ENCODE data around the gene SIGLEC6.
A peak's percentile ranks its signal among the peaks of the same experiment; 100 is the strongest.

The SIGLEC6 gene

DNA sequence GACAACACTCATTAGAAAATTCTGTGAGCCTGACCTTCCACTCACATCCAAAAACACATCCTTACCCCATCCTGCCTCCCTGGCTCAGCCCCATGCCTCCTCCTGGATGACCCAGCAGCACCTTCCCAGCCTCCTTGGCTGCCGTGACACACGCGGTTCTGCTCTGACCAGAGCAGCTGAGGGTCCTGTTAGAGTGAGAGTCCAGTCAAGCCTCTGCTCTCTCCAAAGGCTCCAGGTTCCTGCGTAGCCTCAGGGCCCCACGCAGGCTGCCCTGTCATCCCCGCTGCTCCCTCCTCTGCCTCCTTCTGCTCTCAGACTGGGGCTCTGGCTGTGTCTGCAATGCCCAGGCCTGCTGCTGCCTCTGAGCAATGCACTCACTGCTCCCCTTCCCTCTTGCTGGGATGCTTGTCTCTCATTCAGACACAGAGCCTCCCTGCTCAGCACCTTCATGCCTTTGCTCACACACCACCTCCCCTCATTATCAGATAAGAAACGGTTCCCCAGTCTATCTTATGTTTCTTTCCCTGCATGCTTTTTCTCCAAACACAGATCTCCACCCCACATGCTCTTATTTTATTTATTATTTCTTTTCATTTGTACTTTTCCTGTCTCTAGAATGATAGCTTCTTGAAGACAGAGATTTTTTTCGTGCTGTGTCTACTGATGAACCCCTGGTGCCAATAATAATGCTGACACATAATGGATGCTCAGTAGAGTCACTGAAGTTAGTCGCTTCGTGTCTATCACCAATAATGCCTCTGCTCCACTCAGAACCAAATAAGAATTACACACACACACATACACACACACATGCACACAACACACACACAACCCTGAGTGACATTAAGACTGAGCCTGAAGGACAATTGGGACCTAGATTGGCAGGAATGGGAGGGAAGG lies 10.2 kb upstream of the SIGLEC6 start:
- H3K4me3 Mint-ChIP-seq, result no peak overlapping the region
- H3K27ac Mint-ChIP-seq, result peak overlapping the region; percentile 38
- ATAC-seq (replicated peaks) (no peak), DNase-seq (no peak)
- H3K36me3 Mint-ChIP-seq, result peaks cover 2 to 8% of the 10 kb centered on the region in 2 donors
- peaks cover 16 to 38% of the 10 kb centered on the region in 2 donors for H3K27me3 Mint-ChIP-seq
- peaks cover 42 to 61% of the 10 kb centered on the region in 2 donors for H3K4me1 Mint-ChIP-seq
- H3K9me3 Mint-ChIP-seq, result no peaks in the 10 kb centered on the region

DNA sequence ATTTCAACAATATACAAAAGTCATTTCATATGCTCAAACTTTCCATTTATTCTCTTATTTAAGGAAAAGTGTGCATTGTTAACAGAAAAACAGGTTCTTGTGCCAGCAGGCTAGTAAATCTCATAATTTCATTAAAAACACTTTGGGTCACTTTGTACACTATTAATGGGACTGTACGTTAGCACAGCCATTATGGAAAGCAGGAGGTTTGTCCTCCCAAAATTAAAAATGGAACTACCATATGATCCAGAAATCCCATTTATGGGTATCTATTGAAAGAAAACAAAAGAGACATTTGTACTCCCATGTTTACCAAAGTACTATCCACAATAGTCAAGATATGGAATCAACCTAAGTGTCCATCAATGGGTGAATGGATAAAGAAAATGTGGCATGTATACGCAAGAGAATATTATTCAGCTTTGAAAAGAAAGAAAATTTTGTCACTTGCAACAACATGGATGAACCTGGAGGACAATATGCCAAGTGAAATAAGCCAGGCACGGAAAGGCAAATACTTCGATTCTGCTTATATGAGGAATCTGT lies 8.4 kb upstream of the SIGLEC6 start:
- Mint-ChIP-seq H3K36me3 (peaks cover 2 to 8% of the 10 kb centered on the region in 2 donors), H3K4me3 (no peak overlapping the region), H3K9me3 (peaks cover 0 to 1% of the 10 kb centered on the region in 2 donors), H3K27ac (no peak overlapping the region), H3K4me1 (peaks cover 35 to 61% of the 10 kb centered on the region in 2 donors), H3K27me3 (peaks cover 16 to 38% of the 10 kb centered on the region in 2 donors)
- no peak for ATAC-seq (replicated peaks)
- no peak for DNase-seq

DNA sequence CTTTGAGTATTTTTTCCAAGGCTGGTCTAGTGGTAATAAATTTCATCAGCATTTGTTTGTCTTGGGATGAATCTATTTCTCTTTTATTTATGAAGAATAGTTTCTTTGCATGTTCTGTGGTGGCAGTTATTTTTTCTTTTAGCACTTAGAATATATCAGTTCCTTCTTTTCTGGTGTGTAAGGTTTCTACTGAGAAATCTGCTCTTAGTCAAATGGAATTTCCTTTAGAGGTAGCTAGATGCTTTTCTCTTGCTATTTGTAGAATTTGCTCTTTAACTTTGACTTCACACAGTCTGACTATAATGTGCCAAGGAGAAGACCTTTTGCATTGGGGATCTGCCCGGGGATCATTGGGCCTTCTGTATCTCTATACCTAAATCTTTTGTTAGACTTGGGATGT lies 4.1 kb upstream of the SIGLEC6 start:
- Mint-ChIP-seq H3K9me3 (peaks cover 0 to 3% of the 10 kb centered on the region in 2 donors), H3K4me3 (peak overlapping the region; percentile 67 to 69)

DNA sequence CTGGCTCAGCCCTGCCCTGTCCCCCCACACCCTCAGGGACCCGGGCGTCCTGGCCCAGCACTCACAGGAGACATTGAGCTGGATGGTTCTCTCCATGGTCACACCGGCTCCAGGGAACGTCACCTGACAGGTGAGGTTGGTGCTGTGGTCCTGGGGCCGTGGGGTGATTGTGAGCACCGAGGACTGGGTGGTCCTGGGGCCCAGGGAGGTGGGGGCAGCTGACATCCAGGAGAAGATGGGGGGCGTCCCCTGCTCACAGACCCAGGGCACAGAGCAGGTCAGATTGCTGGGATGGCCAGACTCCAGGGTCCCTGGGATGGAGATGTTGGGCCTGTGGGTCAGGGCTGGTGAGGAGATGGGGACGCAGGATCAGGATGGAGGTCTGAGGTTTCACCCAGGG lies 854 bp downstream of the SIGLEC6 start:
- no peak for ATAC-seq (replicated peaks)
- peak overlapping the region; percentile 89 for H3K27ac Mint-ChIP-seq
- peak overlapping the region; percentile 84 to 86 for H3K4me3 Mint-ChIP-seq
- peaks cover 0 to 3% of the 10 kb centered on the region in 2 donors for H3K9me3 Mint-ChIP-seq
- no peak for DNase-seq
- H3K36me3 Mint-ChIP-seq, result peaks cover 27 to 32% of the 10 kb centered on the region in 2 donors
- peaks cover 53 to 87% of the 10 kb centered on the region in 2 donors for H3K4me1 Mint-ChIP-seq
- no peaks in the 10 kb centered on the region for H3K27me3 Mint-ChIP-seq

More for the DNA sequence above, 4.1 kb upstream of the SIGLEC6 start:
- peaks cover 6% of the 10 kb centered on the region in 2 donors for H3K36me3 Mint-ChIP-seq
- ATAC-seq (replicated peaks) (peak; percentile 72 to 80), DNase-seq (no peak)
- H3K27ac Mint-ChIP-seq, result peak overlapping the region; percentile 85
- peaks cover 0 to 11% of the 10 kb centered on the region in 2 donors for H3K27me3 Mint-ChIP-seq
- peaks cover 47 to 66% of the 10 kb centered on the region in 2 donors for H3K4me1 Mint-ChIP-seq

DNA sequence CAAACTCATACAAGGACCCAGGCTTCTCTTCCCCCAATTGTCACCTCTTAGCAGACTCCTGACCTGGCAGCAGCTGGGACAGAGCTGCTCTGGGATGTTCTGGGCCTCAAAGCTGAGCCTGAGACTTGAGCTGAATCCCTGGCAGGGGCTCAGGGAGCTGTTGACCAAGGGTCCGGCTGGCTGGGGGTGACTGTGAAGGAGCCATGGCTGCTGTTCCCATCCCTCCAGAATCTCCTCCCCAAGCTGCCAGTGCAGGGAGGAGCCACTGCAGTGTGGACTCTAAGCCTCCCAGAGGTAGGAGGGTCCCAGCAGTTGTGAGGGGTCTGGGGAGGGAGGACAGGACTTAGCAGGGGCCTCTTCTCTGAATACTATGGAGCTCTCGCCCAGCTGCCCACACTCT lies 2.2 kb downstream of the SIGLEC6 start:
- peaks cover 47 to 78% of the 10 kb centered on the region in 2 donors for H3K4me1 Mint-ChIP-seq
- ATAC-seq (replicated peaks), result no peak
- H3K27ac Mint-ChIP-seq, result no peak overlapping the region
- DNase-seq, result no peak
- H3K4me3 Mint-ChIP-seq, result peak overlapping the region; percentile 55 to 73
- H3K27me3 Mint-ChIP-seq, result no peaks in the 10 kb centered on the region
- H3K9me3 Mint-ChIP-seq, result peaks cover 0 to under 1% of the 10 kb centered on the region in 2 donors
- H3K36me3 Mint-ChIP-seq, result peaks cover 37 to 43% of the 10 kb centered on the region in 2 donors

DNA sequence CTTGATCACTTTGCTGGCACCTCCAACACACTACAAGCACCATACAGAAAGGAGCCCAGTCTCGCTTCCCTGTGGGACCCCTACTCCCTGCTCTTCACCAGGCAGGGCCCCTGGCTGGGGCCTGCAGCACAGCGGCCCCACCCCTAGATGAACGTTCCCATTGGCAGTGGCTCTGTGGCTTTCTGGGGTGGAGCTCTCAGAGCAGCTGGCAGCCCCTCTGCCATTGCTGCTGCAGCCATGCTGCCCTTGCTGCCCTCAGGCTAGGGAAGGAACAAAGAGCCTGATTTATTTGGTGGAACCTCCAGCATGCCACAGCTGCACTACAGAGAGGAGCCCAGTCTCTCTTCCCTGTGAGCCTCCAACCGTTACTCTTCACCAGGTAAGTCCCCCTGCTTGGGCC lies 5.8 kb downstream of the SIGLEC6 start:
- H3K27ac Mint-ChIP-seq, result no peak overlapping the region
- no peak overlapping the region for H3K4me3 Mint-ChIP-seq
- H3K27me3 Mint-ChIP-seq, result no peaks in the 10 kb centered on the region
- H3K36me3 Mint-ChIP-seq, result peaks cover 55 to 70% of the 10 kb centered on the region in 2 donors
- DNase-seq, result no peak
- ATAC-seq (replicated peaks), result no peak
- H3K9me3 Mint-ChIP-seq, result no peaks in the 10 kb centered on the region
- peaks cover 30 to 67% of the 10 kb centered on the region in 2 donors for H3K4me1 Mint-ChIP-seq

DNA sequence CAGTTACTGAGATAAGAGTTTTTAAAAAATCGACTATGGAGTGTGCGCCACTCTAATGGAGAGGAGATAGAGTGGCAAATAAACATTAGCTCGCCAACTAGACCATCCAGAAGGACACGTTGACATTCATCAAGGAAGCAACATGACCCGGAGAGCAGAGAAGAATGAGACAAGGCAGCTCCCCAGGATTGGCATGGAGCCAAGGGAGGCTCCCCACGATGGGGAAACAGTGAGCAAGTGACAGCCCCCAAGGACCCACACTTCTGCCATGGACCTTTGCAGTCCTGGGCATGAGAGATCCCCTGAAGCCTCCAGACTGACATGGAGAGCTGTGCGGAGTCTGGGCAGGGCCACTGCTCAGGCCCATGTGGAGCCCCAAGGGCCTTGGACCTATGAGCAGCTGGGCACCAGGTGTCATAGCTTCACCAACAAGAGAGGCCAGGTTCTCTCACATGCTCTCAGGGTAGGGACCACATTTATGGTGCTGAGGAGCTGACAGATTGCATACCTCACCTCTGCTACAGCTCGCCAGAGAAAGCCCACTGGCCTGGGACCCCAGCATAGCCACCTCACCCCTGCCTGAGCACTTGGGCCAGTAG lies 6.7 kb downstream of the SIGLEC6 start:
- DNase-seq (no peak), ATAC-seq (replicated peaks) (no peak)
- Mint-ChIP-seq H3K27me3 (no peaks in the 10 kb centered on the region), H3K36me3 (peaks cover 52 to 72% of the 10 kb centered on the region in 2 donors), H3K27ac (no peak overlapping the region), H3K4me3 (no peak overlapping the region), H3K9me3 (no peaks in the 10 kb centered on the region), H3K4me1 (peaks cover 23 to 58% of the 10 kb centered on the region in 2 donors)

DNA sequence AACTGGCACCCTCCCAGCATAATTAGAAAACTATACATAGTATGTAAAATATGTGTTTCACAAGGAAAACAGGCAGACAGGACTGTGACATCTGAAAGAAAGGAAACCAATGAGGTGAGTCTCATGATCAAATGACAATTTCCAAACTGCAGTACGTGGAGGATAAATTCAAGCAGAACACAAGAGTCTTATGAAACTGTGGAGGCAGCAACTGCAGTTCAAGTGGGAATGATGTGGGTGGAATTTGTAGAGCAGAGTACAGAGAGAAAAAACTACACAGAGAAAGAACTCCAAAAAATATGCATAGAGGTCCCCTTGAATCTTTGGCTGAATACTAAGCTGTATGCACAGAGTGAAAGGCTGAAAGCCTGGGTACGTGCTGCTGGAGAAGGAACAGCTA lies 9.7 kb downstream of the SIGLEC6 start:
- DNase-seq (no peak), ATAC-seq (replicated peaks) (no peak)
- H3K36me3 Mint-ChIP-seq, result peaks cover 53 to 78% of the 10 kb centered on the region in 2 donors
- H3K9me3 Mint-ChIP-seq, result peaks cover 0 to 5% of the 10 kb centered on the region in 2 donors
- peaks cover 4 to 7% of the 10 kb centered on the region in 2 donors for H3K27me3 Mint-ChIP-seq
- no peak overlapping the region for H3K27ac Mint-ChIP-seq
- H3K4me3 Mint-ChIP-seq, result no peak overlapping the region
- H3K4me1 Mint-ChIP-seq, result peaks cover 16 to 38% of the 10 kb centered on the region in 2 donors

DNA sequence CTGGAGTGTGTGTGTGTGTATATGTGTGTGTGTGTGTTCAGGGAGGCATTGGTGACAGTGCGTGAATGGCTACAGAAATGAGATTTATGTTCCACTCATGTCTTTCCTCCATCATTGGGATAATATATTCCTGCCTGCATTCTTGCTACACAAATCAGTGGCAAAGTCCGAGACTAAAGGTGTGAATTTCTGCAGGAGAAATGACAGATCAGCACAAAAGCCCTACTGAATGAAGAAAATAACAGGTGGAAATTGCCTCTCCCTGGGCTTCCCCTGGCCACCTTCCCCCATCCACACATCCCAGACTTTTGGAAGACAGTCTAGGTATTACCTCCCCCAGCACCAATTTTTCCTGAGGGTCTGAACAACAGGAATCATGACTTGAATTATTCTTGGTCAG lies 10.1 kb downstream of the SIGLEC6 start:
- no peak overlapping the region for H3K27ac Mint-ChIP-seq
- peaks cover 48 to 74% of the 10 kb centered on the region in 2 donors for H3K36me3 Mint-ChIP-seq
- no peak overlapping the region for H3K4me3 Mint-ChIP-seq
- H3K4me1 Mint-ChIP-seq, result peaks cover 12 to 33% of the 10 kb centered on the region in 2 donors
- H3K27me3 Mint-ChIP-seq, result peaks cover 4 to 8% of the 10 kb centered on the region in 2 donors
- H3K9me3 Mint-ChIP-seq, result peaks cover 0 to 5% of the 10 kb centered on the region in 2 donors
- ATAC-seq (replicated peaks) (no peak), DNase-seq (no peak)

DNA sequence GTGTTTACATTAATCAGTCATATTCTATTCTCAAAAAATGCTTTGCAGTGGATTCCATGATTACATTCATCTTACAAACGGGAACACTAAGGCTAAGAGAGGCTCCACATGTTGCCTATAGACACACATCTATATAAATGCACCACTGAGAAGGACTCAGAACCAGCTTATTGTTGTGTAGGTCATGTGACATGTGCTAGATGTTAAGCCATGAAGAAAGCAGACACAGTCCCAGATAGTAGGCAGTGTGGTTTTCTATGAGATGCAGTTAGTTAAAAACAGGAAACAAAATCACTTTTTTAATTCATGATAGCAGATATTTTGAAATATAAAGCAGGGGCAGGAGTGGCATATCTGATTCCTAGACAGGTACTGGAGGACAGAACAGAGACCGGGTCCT lies 10.7 kb downstream of the SIGLEC6 start:
- ATAC-seq (replicated peaks) (no peak), DNase-seq (no peak)
- Mint-ChIP-seq H3K4me1 (peaks cover 12 to 27% of the 10 kb centered on the region in 2 donors), H3K4me3 (no peak overlapping the region), H3K36me3 (peaks cover 46 to 68% of the 10 kb centered on the region in 2 donors), H3K27me3 (peaks cover 4 to 8% of the 10 kb centered on the region in 2 donors), H3K9me3 (peaks cover 0 to 5% of the 10 kb centered on the region in 2 donors), H3K27ac (no peak overlapping the region)

DNA sequence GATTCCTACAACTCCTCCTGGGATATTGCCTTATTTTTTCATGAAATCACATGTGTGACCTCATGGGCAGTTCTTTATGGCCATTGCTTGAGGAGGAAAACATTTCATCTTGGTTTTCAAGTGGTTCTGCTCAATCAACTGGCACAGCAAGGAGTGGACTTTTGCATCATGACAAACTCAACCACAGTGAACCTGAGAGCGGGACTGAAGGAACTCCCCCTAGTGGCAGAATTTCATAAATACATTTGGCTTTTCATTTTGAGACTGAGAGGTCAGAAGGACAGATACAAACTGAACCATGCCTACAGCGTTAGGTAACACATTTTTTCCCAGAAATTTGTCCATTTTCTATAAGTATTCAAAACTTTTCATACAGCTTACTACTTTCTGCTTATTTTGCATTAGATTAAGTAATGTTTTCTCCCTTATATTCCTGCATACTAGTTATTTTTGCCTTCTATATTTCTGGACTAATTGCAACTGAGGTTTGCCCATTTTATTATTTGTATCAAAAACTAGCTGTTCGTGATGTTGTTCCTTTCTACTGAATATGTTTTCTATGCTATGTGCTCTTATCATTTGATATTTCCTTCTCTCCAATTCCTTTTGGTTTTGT lies 16.5 kb downstream of the SIGLEC6 start:
- no peak overlapping the region for H3K4me3 Mint-ChIP-seq
- ATAC-seq (replicated peaks) (peak; percentile 81 to 85), DNase-seq (no peak)
- H3K4me1 Mint-ChIP-seq, result no peaks in the 10 kb centered on the region
- H3K9me3 Mint-ChIP-seq, result peaks cover 0 to 5% of the 10 kb centered on the region in 2 donors
- peaks cover 13 to 21% of the 10 kb centered on the region in 2 donors for H3K36me3 Mint-ChIP-seq
- H3K27ac Mint-ChIP-seq, result no peak overlapping the region
- peaks cover 8 to 12% of the 10 kb centered on the region in 2 donors for H3K27me3 Mint-ChIP-seq

DNA sequence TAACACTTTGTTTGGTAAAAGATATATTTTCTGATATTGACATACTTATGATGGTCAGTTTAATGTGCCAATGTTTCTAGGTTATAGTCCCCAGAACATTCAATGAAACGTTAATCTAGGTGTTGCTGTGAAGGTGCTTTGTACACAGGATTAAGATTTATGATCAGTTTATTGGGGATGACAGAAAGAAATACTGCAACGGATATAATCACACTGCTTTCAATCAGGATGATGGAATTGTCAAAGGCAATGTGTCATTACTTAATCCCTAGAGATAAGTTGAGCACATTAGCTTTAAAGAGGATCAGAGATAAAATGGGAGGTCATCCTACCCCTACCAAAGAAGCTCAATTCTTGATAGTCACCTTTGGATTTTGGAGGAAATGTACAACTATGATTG lies 17.5 kb downstream of the SIGLEC6 start:
- H3K27ac Mint-ChIP-seq, result no peak overlapping the region
- no peak overlapping the region for H3K4me3 Mint-ChIP-seq
- H3K36me3 Mint-ChIP-seq, result peaks cover 13 to 18% of the 10 kb centered on the region in 2 donors
- DNase-seq, result no peak
- H3K9me3 Mint-ChIP-seq, result peaks cover 0 to 5% of the 10 kb centered on the region in 2 donors
- H3K27me3 Mint-ChIP-seq, result peaks cover 10 to 14% of the 10 kb centered on the region in 2 donors
- H3K4me1 Mint-ChIP-seq, result no peaks in the 10 kb centered on the region
- no peak for ATAC-seq (replicated peaks)

DNA sequence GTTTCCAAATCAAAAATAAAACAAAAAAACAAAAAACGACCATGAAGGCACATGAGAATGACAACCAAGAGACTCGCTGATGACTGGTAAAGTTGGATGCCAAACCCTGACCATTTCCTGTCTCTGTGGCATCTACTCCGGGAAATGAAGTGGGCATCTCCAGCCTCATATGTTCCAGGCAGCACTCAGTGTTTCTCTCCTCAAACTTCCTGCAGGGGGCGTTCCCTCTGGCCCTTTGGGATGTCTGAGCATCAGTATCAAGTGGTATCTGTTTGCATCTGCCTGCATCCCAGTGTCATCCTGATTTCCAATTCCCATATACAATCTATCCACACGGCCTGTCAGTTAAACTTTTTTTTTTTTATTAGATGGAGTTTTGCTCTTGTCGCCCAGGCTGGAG lies 20.1 kb downstream of the SIGLEC6 start:
- no peaks in the 10 kb centered on the region for H3K36me3 Mint-ChIP-seq
- ATAC-seq (replicated peaks) (peak in 1 of 2 donors; percentile 25), DNase-seq (no peak)
- no peak overlapping the region for H3K27ac Mint-ChIP-seq
- peaks cover 9 to 17% of the 10 kb centered on the region in 2 donors for H3K27me3 Mint-ChIP-seq
- H3K4me3 Mint-ChIP-seq, result no peak overlapping the region
- H3K4me1 Mint-ChIP-seq, result peaks cover 0 to 3% of the 10 kb centered on the region in 2 donors
- H3K9me3 Mint-ChIP-seq, result no peaks in the 10 kb centered on the region

All from stimulated activated naive B cell treated with anti-CD40 and anti-IgM and Interleukin-4, amounts not matched to agents 10 μg/mL and 1 μg/mL and 100 μg/mL, for 72 hours (primary cell).